MCF 10A (cell line): ENCODE measurements around the gene ERC2. TPM values are rescaled to one million over a fixed set of nuclear protein-coding genes. Genes with fewer than 3 reads are reported as not detected.

Experiments used
- BruUV-seq: library from RNA; stranded (reverse); fragments of 400-500 nt; replicated peaks from 2 replicates; lab custom pipeline; 2021; lab: Mats Ljungman, UMichigan
- CTCF ChIA-PET: fragments of 300-600 bp; sonication (Branson Sonifier 250); formaldehyde crosslinking; extraction: SDS; loops from one replicate; lab custom pipeline; 2021; ENCODE audit warnings: antibody characterized with exemption, inconsistent platforms; lab: Yijun Ruan, JAX
- POLR2A ChIA-PET: fragments of 300-600, 350-650 bp; sonication (Branson Sonifier 250); formaldehyde crosslinking; extraction: SDS; loops from one replicate; lab custom pipeline; 2020; ENCODE audit warnings: antibody characterized with exemption, inconsistent platforms; lab: Yijun Ruan, JAX
- DNase-seq: peaks from one replicate; pipeline ENCODE4 v3.0.0-alpha.2; 2018; ENCODE audit not compliant: unreplicated experiment
- H3K27ac Mint-ChIP-seq: one replicate; pipeline ENCODE4 v1.8.0; 2022; ENCODE audit warnings: mild to moderate bottlenecking, low read depth, mixed read lengths; ENCODE audit not compliant: unreplicated experiment
- H3K27me3 Mint-ChIP-seq: one replicate; pipeline ENCODE4 v1.8.0; 2022; ENCODE audit warnings: mixed read lengths; ENCODE audit not compliant: insufficient read depth, unreplicated experiment
- H3K36me3 Mint-ChIP-seq: one replicate; pipeline ENCODE4 v1.8.0; 2022; ENCODE audit warnings: mild to moderate bottlenecking, moderate library complexity, mixed read lengths; ENCODE audit not compliant: insufficient read depth, unreplicated experiment
- H3K4me1 Mint-ChIP-seq: one replicate; pipeline ENCODE4 v1.8.0; 2022; ENCODE audit warnings: mixed read lengths; ENCODE audit not compliant: insufficient read depth, unreplicated experiment
- H3K4me3 Mint-ChIP-seq: one replicate; pipeline ENCODE4 v1.8.0; 2022; ENCODE audit warnings: mild to moderate bottlenecking, moderate library complexity, mixed read lengths; ENCODE audit not compliant: unreplicated experiment
- H3K9me3 Mint-ChIP-seq: one replicate; pipeline ENCODE4 v1.8.0; 2022; ENCODE audit warnings: mixed read lengths; ENCODE audit not compliant: unreplicated experiment
- CTCF ChIP-seq: fragments of 200-600 bp; IDR thresholded peaks from one replicate; pipeline ENCODE4 v1.8.0; 2022; ENCODE audit warnings: antibody characterized with exemption, mild to moderate bottlenecking; ENCODE audit not compliant: unreplicated experiment
- intact Hi-C: fragments of 100-400 bp; cut with micrococcal nuclease; formaldehyde crosslinking; loops from 2 replicates; pipeline ENCODE4 v1.14.1; 2022
- total RNA-seq: library from RNA; stranded (reverse); gene quantifications from 2 replicates; pipeline ENCODE4 v1.2.3, GENCODE V29; 2022

ERC2 gene
- total RNA-seq, 1 experiment from 2014 or later: 0.42 TPM

- no peak for TF ChIP-seq CTCF
- no peaks in the 10 kb centered on the region for H3K4me1 Mint-ChIP-seq
- ChIA-PET CTCF (interaction anchor here (0.5 kb wide), 1 partner anchor 1653 kb away, joined by 4 read pairs; no protein-coding TSS in a partner anchor), POLR2A (no interaction called here)
- H3K4me3 Mint-ChIP-seq: no peak overlapping the region
- H3K27me3 Mint-ChIP-seq: peaks cover 10% of the 10 kb centered on the region
- H3K36me3 Mint-ChIP-seq: no peaks in the 10 kb centered on the region
- no TSS peak for BruUV-seq
- no peak overlapping the region for H3K27ac Mint-ChIP-seq
- H3K9me3 Mint-ChIP-seq: no peaks in the 10 kb centered on the region
- intact Hi-C loops: no loop called here
- no peak for DNase-seq
Observed at GRCh38 chr3:56363720-56364119, 104.5 kb downstream of the ERC2 start.

- POLR2A ChIA-PET: no interaction called here
- no peaks in the 10 kb centered on the region for H3K9me3 Mint-ChIP-seq
Observed at GRCh38 chr3:56361731-56362130, 106.5 kb downstream of the ERC2 start.

GRCh38 chr3:56357266-56357665, 111.0 kb downstream of the ERC2 start:
- no peaks in the 10 kb centered on the region for H3K9me3 Mint-ChIP-seq
- ChIA-PET CTCF (interaction anchor here (0.6 to 5.2 kb wide), 3 partner anchors 17 to 181 kb away, joined by 3 to 41 read pairs (median 6); no protein-coding TSS in a partner anchor), POLR2A (interaction anchor here (1.4 kb wide), 1 partner anchor 10 kb away, joined by 3 read pairs; no protein-coding TSS in a partner anchor)
- H3K36me3 Mint-ChIP-seq: peaks cover 6% of the 10 kb centered on the region
- TF ChIP-seq CTCF: no peak
- no peak overlapping the region for H3K4me3 Mint-ChIP-seq
- no peaks in the 10 kb centered on the region for H3K27me3 Mint-ChIP-seq
- peak; percentile 16 for DNase-seq
- peaks cover 6% of the 10 kb centered on the region for H3K4me1 Mint-ChIP-seq
- no peak overlapping the region for H3K27ac Mint-ChIP-seq
- intact Hi-C loops: no loop called here
- BruUV-seq: no TSS peak

More at GRCh38 chr3:56361731-56362130, 106.5 kb downstream of the ERC2 start:
- Mint-ChIP-seq H3K4me1 (no peaks in the 10 kb centered on the region), H3K4me3 (no peak overlapping the region), H3K27me3 (peaks cover 10% of the 10 kb centered on the region), H3K36me3 (no peaks in the 10 kb centered on the region), H3K27ac (no peak overlapping the region)
- TF ChIP-seq CTCF: no peak
- CTCF ChIA-PET: interaction anchor here (1.1 to 1.7 kb wide), 2 partner anchors 13 to 20 kb away, joined by 3 to 7 read pairs; no protein-coding TSS in a partner anchor
- intact Hi-C loops: no loop called here
- DNase-seq: peak; percentile 46
- no TSS peak for BruUV-seq

- peak overlapping the region; percentile 20 for H3K27ac Mint-ChIP-seq
- peaks cover under 1% of the 10 kb centered on the region for H3K27me3 Mint-ChIP-seq
- CTCF ChIA-PET: interaction anchor here (0.8 to 5.2 kb wide), 3 partner anchors 16 to 152 kb away, joined by 4 to 41 read pairs (median 6); no protein-coding TSS in a partner anchor
- no peak for DNase-seq
- H3K9me3 Mint-ChIP-seq: no peaks in the 10 kb centered on the region
- BruUV-seq: no TSS peak
- H3K4me3 Mint-ChIP-seq: no peak overlapping the region
- POLR2A ChIA-PET: interaction anchor here (1.4 kb wide), 1 partner anchor 9 kb away, joined by 3 read pairs; no protein-coding TSS in a partner anchor
- H3K4me1 Mint-ChIP-seq: peaks cover 6% of the 10 kb centered on the region
- no peak for TF ChIP-seq CTCF
- peaks cover 6% of the 10 kb centered on the region for H3K36me3 Mint-ChIP-seq
- intact Hi-C loops: no loop called here
Observed at GRCh38 chr3:56356808-56357207, 111.5 kb downstream of the ERC2 start.
